NOMO-1 treated with DMSO at 0.1 percent for 48 hours (cell line): ENCODE measurements around the gene SERPINF2.
"Not testable (repeated sequence)": the region's sequence is repeated elsewhere in the genome, so short reads cannot be mapped to it uniquely, and the experiment has no call there.

ENCODE experiments used
- DNase-seq: peaks from one replicate; lab custom pipeline; 2025; ENCODE audit not compliant: unreplicated experiment; lab: John Stamatoyannopoulos, UW

Gene SERPINF2

DNA sequence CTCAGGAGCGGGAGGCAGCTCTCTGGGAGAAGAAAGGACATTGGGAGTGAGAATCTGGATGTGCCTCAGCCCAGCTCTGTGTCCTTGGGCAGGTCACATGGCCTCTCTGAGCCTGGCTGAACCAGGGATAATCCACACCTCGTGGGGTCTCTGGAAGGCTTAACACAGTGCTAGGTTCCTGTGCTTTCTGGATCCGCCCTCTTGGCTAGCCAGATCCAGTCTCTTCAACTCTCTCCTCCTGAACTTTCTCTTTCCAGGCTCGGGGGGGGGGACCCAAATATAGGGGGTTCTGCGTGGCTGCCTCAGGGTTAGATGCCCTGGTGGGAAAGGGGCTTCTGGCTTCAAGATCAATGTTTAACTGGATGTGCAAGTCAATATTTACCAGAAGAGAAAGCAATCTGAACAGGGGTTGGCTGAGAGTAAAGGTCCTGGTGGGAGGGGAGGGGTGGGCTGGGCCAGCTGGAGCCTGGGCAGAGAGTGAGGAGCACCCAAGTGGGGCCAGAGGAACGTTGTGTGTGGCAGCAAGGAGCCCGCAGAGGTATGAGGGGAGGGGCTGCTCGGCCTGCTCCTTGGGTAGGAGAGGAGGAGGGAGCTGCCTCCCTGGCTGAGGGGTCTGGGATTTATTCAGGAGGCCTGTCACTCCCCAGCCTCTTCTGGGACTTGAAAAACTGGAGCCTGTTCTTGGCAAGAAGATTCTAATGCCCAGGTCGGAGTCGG, at the start of gene SERPINF2:
Gene SERPINF2 (plus strand): TSS at position 501 of the 717 bp plus-strand sequence. CDS start 2,125 bp downstream, outside the sequence.
- DNase-seq: no peak

DNA sequence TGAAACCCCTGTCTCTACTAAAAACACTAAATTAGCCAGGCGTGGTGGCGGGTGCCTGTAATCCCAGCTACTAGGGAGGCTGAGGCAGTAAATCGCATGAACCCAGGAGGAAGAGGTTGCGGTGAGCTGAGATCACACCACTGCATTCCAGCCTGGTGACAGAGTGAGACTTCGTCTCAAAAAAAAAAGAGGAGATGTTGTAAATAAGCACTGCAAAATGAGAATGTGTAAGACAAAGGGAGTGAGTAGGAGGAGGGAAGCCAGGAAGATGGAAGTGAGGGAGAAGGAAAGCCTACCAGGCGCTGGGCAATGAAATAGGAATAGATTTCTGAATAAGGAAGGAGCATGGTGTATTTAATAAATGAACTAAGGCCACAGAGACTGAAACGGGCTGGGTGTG, 49.3 kb upstream of the SERPINF2 start:
- no peak for DNase-seq

DNA sequence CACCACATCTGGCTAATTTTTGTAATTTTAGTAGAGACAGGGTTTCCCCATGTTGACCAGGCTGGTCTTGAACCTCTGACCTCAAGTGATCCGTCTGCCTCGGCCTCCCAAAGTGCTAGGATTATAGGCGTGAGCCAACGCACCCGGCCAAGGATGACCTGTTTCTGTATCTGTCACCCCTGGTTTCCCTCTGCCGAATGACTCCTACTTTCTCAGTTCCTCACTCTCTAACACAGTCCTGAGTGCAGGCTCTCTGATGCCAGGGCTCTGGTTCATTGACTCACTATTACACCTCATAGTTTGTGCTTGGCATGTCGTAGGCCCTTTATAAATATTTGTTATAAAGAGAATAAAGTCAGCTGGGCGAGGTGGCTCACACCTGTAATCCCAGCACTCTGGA, 47.3 kb upstream of the SERPINF2 start:
- no peak for DNase-seq

DNA sequence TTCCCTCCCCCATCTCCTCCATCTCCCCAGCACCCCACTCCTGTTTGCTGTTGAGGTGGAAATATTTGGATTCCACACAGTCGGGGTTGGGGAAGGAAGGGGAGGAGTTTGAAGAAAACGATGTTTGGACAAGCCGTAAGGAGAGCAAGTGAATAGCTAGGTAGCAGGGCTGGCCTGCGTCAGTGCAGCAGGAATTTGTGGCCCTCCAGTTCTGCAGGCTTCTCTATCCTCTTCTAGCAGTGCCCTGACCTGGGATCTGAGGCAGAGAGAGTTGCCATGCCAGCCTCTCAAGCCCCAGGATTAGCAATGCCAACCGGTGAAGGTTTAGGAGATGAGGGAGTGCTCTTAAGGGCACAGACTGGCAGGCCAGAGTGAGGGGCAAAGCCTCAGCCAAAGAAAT, 45.0 kb upstream of the SERPINF2 start:
- DNase-seq: no peak

DNA sequence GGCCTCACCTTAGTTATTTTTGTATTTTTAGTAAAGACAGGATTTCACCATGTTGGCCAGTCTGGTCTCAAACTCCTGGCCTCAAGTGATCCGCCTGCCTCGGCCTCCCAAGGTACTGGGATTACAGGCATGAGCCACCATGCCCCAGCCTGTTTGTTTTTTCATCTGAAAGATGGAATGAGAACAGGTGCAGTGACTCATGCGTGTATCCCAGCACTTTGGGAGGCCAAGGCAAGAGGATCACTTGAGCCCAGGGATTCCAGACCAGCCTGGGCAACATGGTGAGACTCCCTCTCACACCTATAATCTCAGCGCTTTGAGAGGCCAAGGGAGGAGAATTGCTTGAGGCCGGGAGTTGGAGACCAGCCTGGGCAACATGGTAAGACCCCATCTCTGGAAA, 42.8 kb upstream of the SERPINF2 start:
- not testable (repeated sequence) for DNase-seq

DNA sequence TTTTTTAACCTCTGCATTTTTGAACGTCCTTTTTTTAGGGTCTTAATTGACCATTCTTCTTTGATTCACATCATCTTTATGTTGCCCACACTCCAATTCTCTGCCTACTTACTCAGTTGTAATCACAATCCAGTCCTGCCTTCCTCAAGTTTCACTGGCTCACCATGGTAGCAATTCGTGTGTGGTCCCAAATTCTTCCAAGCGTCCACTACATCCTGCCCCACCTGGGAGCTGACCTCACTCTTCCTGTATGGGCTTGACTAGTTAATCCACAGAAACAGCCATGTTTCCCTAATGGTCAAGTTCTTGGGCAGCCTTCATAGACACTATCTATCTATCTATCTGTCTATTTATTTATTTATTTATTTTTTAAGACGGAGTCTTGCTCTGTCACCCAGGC, 39.6 kb upstream of the SERPINF2 start:
- DNase-seq: no peak

DNA sequence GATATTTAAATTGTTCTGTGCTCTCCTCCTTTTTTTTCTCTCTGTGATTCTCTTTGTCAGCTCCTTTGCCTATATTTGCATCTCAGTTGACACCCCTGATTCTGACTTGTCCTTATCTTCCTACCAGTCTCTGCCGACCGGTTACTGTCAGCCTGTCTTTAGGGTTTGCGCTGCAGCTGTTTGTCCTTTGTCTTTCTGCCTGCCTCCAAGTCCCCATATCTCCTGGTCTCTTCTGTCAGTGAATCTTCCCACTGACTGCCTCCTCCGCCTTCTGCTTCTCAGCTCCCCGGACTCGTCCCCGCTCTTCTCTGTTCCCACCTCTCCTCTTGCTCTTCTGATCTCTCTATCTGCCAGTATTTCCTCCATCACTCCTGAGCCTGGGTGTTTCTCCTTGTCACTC, 37.7 kb upstream of the SERPINF2 start:
- no peak for DNase-seq

DNA sequence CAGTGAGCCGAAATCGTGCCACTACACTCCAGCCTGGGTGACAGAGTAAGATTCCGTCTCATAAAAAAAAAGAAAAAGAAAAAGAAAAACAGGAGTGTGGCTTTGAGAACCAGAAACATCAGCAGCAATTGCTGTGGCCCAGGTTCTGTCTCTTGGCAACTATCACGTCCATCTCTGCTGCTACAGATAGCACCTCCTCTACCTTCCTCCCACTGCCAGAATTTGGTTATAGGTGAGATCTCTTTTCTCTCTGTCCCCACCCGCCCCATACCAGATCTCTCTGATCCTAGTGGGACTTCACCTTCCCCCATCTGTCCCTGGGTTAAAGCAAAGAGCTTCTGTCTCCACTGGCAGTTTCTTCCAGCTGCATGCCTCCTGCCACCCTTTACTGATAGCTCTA, 35.6 kb upstream of the SERPINF2 start:
- no peak for DNase-seq

DNA sequence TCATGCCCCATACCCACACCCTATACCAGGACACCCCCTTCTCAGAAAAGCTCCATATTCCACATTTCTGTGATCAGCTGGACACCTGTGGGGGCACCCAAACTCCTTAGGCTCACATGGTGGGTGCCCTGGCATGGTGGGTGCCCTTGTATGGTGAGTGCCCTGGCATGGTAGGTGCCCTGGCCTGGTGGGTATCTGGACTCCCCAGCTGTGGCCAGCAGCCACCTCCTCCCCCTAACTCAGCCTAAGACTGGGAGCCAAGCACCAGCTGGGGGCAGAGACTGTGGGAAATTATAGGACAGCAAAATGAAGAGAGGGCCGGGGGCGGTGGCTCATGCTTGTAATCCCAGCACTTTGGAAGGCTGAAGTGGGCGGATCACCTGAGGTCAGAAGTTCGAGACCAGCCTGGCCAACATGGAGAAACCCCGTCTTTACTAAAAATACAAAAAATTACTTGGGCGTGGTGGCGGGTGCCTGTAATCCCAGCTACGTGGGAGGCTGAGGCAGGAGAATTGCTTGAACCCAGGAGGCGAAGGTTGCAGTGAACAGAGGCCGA, 33.8 kb upstream of the SERPINF2 start:
- DNase-seq: not testable (repeated sequence)

DNA sequence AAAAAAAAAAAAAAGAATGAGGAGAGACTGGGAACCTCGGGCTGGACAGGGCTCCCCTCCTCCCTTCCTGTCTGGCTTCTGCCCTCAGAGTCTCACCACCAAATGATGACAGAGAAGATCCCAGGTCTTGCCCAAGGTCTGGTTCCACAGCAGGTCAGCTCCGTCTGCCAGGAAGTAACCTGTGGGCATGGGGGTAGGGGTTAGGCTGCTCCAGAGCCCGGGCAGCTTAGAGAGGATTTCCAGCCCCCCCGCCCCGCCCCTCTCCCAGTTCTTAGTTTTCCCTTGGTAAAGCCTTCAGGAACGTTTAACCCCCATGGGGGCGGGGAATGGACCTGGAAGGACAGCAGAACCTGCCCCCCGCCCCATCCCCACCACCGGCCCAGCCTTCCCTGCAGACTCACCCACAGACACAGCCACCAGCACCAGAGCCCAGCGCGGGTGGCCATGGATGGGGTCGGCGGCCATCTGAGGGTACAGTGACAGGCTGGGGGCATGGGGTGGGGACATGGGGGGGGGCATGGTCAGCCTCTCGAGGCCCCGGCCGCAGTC, 33.2 kb upstream of the SERPINF2 start:
- no peak for DNase-seq

DNA sequence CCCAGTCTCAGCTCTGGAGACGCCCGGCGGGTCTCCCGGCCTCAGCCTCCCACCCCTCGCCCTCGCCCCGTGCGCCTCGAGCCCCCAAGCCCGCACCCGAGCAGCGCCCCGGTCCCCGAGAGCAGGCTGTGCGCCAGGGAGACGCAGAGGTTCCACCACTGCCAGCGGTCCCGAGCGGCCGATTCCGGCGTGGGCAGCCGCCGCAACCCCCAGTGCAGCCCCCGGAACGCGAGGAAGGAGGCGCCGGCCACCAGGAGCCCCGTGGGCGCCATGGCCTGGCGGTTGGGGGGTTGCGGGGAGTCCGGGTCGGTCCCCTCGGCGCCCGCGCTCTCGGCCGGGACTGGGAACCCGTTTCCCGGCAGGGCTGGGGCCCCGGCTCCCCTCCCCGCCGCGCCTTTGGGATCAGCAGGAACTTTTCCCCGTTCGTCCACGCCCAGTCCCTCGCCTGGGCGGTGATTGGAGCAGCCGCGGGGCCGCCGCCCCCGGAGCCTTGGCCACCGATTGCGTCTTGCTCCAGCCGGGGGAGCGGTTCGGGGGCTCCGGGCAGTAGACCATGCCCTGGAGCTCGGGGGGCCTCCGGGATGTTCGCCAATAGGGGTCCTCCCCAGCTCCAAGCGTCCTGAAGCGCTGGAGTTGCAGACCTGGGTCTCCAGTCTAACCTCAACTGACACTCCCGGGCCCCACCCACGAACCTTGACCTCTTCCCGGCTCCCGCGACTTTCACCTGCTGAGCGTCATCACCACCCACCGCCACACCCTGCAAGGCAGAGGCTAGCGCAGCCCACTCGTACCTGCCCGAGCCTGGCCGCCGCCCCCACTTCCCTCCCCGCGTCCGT, 32.5 kb upstream of the SERPINF2 start, which contains the start of gene TLCD2:
Gene TLCD2 (minus strand): TSS at position 407 of the 836 bp plus-strand sequence. CDS start 135 bp downstream, at position 272.
- DNase-seq: no peak

DNA sequence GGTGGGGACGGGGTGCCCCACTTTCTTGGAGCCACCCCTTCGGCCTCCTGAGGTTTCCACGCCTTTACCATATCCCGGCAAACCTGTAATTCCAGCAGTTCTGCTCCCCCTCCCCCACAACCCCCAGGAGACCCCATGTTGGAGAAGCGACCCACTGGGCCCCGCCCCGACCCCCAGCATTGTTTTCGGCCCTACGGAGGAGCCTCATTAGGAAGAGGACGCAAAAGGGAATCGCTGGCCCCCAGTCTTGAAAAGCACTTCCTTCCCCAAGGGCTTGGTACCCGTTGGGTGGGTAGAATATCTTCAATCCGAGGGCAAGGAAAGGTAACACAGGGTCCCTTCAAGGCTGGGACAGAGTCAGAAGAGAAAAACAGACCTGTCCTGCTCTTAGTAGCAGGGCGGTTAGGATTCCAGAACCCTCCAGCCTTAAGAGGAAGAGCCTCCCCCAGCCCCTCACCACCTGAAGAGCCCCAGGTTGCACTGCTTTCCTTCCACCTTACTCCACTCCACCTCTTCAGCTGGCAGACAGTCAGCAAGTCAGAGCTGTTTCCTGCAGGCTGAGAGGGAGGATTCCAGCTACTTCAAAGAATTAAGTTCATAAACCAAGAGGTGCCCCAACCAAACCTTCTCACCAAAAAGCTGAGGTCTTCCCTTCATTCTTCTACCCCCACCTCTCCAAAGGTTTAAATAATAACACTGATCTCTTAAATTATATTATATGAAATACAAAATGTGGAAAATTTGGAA, 31.7 kb upstream of the SERPINF2 start:
- no peak for DNase-seq

DNA sequence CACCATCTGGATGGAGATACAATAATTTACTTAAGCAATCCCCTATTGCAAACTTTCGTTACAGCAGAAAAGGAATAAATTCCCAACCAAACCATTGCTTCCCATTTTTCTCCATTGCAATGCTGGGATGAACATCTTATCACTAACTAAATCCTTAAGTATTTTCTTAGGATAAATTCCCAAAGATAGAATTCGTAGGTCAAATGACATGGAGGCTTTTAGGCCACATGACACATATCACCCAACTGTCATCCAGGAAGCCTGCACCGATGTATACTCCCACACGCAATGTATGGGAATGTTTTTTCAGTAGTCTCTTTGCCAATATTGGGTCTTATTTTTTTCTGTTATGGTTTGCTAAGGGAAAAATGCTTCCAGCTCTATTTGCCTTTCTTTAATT, 30.9 kb upstream of the SERPINF2 start:
- DNase-seq: no peak

DNA sequence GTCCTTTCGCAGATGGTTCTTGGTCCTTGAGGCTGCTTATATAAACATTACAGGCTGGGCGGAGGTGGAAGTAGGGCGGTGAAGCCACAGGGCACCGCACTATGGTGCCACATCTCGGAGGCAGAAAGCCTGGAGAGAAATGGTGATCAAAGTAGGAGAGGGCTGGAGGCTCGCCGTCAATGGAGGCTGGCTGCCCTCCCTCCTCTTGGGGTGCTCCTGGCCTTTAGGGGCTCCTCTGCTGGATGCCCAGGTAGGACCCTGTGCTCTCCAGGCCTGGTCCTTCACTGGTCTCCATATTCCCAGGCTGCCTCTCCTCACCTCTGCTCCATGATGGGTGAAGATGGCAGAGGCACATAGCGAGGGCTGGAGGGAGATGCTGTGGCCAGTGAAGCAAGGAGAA, 30.4 kb upstream of the SERPINF2 start:
- no peak for DNase-seq

DNA sequence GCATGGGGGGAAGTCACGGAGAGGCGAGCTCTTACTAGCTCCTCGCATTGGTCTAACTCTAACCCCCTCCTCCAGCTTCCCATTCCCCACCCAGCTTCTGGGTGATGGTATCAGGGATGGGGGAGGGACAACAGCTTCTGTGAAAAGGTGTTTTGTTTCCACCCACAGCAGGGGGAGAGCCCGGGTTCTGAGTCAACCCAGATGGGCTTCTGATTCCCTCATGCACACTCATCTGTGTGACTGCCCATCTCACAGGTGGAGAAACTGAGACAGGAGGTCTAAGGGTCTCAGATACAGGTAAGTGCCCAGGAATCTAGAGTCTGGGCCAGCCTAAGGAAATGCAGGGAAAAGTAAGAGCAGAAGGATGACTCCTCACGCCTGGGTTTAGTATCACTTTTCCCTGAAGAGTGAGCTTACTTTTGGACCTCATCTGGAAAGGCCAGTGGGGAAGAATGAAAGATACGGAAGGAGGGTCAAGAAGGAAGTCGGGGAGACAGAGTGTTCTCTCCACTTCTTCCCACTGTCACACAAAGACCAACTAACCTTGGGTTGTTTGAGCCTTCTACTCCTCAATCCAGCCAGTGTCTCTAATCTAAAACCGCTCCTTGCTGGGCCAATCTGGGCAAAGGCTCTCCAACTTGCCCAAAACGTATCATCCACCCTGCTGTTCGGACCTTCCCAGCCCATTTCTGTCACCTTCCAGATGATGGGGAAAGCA, 29.4 kb upstream of the SERPINF2 start:
- DNase-seq: no peak

DNA sequence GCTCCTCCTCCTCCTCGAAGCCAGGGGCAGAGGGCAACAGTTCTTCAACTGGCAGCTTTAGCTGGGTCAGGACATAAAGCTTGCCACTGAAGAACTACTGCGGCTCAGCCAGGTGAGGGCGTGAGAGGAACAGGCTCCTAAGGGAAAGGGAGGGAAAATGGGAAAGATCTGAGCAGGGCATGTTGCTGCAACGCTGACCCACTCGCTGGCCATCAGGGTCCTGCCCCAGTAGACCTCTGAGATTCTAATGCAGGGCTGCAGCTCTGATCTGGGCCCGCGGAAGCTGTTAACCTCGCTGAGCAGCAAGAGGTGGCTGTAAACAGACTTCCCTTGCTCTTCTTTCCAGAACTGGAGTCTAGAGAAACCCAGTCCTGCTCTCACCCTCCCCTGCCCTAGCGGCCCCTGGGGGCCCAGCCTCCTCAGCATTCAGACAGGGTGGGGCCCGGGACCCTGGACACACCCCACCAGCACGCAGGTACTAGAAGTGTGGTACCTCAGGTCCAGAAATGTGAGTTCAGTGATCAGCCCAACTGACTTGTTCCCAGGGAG, 28.7 kb upstream of the SERPINF2 start:
- DNase-seq: no peak

DNA sequence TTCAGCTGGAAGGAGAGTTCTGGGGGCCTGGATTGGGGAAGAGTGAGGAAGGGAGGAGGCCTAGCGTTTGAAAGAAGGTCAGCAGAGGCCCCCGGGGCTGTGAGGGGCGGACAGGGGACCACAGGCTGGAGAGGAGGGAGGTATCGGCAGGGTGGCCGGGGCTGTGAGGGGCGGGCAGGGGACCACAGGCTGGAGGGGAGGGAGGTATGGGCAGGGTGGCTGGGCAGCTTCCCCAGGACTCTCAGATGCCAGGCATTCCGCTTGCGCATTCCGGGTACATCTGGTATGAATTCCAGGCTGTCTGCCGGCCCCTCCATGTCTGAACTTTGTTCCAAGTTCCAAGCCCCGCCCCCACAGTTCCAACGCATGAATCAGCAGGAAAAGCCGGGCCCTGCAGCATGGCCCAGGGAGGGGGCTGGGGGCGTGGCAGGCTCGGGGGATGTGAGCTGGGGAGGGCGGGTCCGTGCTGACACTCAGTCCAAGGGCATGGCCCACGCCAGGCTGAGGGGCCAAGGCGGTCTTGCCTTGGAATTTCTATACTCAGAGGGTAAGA, 28.2 kb upstream of the SERPINF2 start:
- peak; percentile 18 for DNase-seq

DNA sequence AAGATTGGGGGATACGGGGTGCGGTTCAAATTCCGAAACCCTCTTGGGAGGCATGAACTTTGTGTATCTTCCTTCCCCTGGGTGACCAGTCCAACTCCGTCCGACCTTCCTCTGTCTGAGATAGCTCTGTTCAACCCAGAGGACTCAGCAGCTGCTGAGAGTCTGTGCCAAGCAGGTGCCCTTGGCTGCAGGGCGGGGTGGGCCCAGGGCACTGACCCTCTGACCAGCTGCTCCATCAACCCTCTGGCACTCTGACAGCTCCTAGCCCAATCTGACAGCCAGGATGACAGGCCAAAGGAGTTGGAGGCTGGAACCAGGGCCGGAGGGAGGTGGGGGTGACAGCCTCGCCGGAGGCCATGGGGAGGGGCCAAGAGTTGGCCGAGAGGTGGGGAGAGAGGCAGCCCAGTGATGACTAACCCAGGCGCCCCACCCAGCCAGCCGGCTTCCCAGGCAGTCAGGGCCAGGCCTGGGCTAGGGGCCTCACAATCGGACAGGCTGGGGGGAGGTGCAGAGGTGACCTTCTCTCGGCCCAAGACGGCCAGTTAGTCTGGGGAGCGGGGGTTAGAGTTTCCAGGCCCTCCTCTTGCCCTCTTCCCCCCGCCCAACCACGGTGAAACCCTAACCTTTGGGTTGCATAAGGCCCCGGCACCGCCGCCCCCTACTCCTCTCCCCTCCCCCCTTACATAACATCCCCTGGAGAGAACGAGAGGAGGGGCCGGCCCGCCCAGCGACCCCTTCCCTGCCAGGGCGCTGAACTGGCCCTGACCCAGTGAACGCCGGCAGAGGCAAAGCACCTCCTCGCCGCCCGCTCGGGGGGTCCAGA, 27.5 kb upstream of the SERPINF2 start:
- DNase-seq: peak; percentile 23

DNA sequence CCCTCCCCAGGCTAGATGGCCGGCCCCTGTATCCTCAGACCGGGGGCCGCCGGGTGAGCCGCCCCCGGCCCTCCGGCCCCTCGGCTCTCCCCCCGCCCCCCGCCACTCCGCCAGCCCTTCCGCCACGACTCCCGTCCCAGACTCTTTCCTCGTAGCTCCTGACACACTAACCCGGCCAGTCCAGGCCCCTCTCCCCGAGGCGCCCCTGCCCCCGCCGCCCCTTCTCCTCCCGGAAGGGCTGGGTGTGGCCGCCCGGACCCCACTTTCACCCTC, 26.9 kb upstream of the SERPINF2 start:
- no peak for DNase-seq
